HG02610 (cell line): Measurements from ENCODE around the gene HSPA1B.

ENCODE experiments used
- ATAC-seq: cut with Tn5 transposase; IDR thresholded peaks from one replicate; pipeline ENCODE4 v1.9.1; 2021; ENCODE audit warnings: mild to moderate bottlenecking, moderate library complexity; ENCODE audit not compliant: unreplicated experiment

Gene HSPA1B

DNA sequence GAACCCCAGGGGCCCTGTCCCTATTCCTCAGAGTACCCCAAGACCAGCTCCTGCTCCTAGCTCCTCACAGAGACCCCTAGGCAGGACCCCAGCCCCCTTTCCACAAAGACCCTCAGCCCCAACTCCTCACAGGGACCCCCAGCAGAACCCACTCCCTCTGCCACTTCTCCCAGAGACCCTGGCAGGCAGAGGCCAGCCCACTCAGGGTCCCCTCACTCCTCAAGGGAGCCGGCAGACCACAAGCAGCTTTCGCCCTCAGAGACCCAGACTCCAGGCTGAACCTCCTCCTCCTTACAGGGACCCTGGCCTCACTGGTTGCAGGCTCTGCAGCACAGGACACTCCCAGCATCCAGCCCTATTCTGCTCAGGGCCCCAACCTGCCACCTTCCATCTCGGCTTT is 50.7 kb downstream of the HSPA1B start:
- ATAC-seq = no peak

DNA sequence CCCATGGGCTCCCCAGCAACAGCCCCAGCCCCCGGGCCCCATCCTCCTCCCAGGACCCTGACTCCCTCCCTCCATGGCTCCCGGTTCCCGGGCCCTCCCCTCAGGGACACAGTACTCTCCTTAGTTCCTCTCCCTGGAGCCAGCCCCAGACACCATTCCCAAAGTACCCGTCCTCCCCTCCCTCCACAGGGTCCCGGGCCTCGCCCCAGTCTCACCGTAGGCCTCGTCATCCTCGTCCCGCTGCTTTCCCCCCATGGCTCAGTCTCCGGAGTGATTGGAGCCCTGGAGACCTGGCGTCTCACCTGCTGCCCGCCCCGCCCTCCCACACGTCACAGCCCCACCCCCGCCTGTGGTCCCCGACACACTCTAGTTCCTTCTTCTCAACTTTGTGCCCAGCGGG is 51.2 kb downstream of the HSPA1B start, which contains the start of gene SLC44A4:
Gene SLC44A4, minus strand, starts transcription at position 272 of the 400 bp plus-strand sequence. Its CDS starts 17 bp downstream, at position 255.
- no peak for ATAC-seq

- ATAC-seq = no peak
These were observed 51.6 kb downstream of the HSPA1B start for GRCh38 chr6:31879143-31879542.
